Stromal cell of bone marrow (primary cell): ENCODE results near the gene HAGHL.
"Not testable (repeated sequence)": the region's sequence is repeated elsewhere in the genome, so short reads cannot be mapped to it uniquely, and the experiment has no call there.

ENCODE experiments used
- DNase-seq: peaks from one replicate; pipeline ENCODE4 v3.0.0-alpha.2; 2012; ENCODE audit warnings: low read depth

Gene HAGHL

GRCh38 chr16:734981-735881 is 8.3 kb downstream of the HAGHL start:
- no peak for DNase-seq

GRCh38 chr16:735982-736453 is 9.1 kb downstream of the HAGHL start:
- no peak for DNase-seq

- no peak for DNase-seq
These were observed 10.1 kb downstream of the HAGHL start for GRCh38 chr16:736936-737481.

- no peak for DNase-seq
These were observed 12.9 kb downstream of the HAGHL start for GRCh38 chr16:739560-740458.

- no peak for DNase-seq
These were observed 13.5 kb downstream of the HAGHL start for GRCh38 chr16:740459-740763.

DNA sequence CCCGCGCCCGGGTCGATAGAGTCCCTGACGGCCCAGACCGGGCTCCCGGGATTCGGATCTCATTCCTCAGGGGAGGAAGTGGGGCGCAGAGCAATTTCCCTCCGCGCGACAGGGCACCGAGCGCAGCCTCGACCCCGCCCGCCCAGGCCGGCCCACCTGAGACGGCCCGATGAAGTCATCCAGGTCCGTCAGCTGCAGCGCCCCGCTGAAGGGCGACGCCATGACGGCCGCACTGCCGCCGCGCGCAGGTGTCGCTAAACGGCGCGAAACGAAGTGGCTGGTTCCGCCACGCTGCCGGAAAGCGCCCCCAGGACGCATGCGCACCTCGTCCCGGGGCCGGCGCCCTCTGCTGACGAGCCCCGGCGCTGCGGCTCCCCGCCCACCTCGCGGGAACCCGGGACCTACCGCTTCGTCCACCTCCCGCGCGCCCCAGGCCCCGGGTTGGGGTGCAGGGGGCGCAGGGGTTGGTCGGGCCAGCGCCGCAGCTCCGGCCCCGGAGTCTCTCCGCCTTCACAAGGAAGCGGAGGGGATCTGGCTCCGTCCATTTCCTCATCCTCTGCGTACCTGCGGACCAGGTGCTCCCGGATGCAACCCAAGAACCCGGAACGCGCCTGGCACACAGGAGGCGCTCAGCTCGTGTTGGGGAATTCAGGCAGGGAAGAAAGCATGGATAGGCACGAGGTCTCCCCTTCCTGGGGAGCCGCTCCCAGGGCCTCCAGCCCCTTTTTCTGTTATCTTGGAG is 14.0 kb downstream of the HAGHL start, which contains the start of gene CIAO3:
Gene CIAO3, minus strand, starts transcription at position 234 of the 742 bp plus-strand sequence. Its CDS starts 12 bp downstream, at position 222.
- DNase-seq: peak; percentile 68

- no peak for DNase-seq
These were observed 15.2 kb downstream of the HAGHL start for GRCh38 chr16:741986-742629.

DNA sequence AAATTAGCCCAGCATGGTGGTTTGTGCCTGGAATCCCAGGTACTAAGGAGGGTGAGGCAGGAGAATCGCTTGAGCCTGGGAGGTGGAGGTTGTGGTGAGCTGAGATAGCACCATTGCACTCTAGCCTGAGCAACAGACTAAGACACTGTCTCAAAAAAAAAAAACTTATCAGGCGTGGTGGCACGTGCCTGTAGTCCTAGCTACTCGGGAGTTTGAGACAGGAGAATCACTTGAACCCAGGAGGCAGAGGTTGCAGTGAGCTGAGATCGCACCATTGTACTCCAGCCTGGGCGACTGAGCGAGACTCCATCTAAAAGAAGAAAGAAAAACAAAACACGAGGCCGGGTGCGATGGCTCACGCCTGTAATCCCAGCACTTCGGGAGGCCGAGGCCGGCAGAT is 16.0 kb downstream of the HAGHL start:
- DNase-seq: not testable (repeated sequence)

DNA sequence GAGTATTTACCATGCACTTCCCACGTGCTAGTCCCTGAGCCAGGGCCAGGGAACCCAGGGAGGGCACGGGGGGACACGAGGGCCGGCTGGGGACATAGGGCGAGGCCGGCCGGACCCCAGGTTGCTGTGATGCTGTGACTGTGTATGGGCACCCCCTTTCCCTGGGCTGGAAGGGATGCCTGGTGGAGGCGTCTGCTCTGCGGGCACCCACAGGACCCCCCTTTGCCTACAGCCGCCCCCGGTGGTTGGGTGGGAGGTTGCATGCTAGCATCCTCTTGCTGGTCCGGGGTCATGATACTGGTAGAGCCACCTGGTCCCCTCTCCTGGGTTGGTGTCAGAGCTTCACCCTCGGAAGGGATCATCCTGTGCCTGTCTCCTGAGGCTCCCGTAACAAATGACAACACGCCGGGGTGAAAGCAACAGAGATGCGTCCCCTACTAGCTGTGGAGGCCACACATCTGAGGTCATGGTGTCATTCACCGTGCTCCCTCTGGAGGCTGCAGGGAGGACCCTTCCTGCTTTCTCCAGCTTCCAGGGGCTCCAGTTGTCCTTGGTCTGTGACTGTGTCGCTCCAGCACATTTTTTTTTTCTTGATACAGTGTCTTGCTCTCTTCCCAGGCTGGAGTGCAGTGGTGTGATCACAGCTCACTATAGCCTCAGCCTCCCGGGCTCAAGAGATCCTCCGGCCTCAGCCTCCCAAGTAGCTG is 17.0 kb downstream of the HAGHL start:
- DNase-seq: no peak

- no peak for DNase-seq
These were observed 18.8 kb downstream of the HAGHL start for GRCh38 chr16:745739-746138.

DNA sequence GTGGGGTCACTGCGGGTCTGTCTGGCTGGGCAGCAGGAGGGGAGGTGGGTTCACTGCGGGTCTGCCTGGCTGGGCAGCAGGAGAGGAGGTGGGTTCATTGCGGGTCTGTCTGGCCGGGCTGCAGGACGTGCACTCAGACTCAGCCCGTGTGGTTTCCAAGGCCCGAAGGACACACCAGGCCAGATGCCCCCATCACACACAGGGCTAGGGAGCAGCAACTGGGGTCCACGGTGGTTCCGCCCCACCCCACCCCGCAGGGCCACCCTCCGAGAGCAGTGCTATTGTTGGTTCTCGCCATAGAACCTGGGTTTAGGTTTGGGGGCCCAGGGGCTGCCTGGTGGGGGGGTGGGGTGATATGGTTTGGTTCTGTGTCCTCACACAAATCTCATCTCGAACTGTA is 19.7 kb downstream of the HAGHL start:
- DNase-seq: no peak

- no peak for DNase-seq
These were observed 21.3 kb downstream of the HAGHL start for GRCh38 chr16:747978-748746.

DNA sequence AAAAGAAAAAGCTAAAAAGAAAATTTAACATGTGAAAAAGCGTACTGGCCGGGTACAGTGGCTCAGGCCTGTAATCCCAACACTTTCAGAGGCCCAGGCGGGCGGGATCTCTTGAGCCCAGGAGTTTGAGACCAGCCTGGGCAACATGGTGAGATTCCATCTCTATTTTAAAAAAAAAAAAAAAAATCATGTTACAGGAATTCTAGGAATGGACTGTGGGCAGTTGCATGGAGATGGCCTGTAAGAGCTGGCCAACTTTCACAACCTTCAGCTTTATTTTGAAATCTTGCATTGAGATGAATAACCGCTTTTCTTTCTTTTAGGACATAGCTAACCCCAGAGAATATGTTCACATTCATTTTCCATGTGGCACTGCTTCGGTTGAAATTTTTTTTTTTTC is 22.1 kb downstream of the HAGHL start:
- peak; percentile 72 for DNase-seq

- no peak for DNase-seq
These were observed 23.6 kb downstream of the HAGHL start for GRCh38 chr16:750485-750884.

DNA sequence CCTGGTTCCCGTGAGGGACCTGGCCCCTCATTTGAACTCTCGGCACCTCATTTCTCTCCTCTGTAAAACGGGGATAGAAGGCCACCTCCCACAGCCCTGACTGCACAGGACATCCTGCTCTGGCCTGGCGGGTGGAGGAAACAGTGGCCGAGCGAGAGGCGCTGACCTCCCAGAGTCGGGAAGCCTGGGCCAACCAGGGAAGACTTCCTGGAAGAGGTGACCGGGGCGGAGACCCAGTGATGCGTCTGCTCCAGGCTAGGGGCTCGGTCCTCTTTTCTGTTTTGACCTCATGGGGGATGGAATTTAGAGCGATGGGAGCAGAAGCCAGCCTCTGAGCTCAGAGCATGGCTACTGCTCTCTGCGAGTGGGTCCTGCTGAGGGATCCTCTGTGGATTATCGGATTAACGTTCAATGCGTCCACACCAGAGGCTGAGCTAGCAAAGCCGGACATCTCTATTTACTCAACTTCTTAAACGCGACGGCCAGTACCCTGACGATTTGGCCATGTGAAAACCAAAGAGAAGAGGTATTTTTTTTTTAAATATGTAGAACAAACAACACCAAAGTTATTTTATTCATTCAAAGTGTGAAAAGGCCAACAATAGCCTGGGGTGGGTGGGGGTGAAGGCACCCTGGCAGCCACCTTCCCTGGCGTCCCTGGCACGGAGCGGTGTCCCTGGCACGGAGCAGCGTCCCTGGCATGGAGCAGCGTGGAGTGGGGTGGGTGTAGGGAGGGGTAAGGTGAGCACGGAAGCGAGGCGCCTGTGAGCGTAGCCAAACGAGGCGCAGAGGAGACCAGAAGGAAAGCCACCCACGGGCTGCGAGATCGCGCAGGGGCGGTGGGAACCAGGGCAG is 24.5 kb downstream of the HAGHL start:
- no peak for DNase-seq

- DNase-seq: no peak
These were observed 25.1 kb downstream of the HAGHL start for GRCh38 chr16:752007-752312.

- DNase-seq: not testable (repeated sequence)
These were observed 27.3 kb downstream of the HAGHL start for GRCh38 chr16:754121-754607.

DNA sequence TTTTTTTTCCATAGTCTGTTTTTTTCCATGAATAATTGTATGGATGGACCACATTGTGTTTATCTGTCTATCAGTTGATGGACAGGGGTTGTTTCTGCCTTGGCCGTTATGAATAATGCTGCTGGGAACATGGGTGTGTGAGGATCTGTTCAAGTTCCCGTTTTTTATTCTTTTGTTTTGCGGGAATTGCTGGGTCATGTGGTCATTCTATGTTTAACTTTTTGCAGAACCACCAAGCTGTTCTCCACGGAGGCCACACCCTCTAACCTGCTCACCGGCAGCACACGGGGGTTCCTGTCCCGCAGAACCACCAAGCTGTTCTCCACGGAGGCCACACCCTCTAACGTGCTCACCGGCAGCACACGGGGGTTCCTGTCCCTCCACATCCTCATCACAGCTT is 27.8 kb downstream of the HAGHL start:
- no peak for DNase-seq

DNA sequence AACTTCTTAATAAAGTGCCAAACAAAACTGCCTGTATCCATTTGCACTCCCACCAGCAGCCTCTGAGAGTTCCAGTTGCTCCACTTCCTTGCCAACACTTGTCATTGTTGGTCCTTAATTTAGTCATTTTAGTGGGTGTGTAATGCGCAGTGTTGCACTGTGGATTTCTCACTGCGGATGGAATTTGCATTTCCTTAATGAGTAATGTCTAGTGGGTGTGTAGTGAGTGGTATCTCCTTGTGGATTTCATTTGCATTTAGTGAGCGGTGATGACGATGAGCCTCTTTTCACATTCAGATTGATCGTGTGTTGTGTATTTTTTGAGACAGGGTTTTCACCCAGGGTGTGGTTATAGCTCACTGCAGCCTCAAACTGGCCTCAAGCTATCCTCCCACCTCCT is 29.5 kb downstream of the HAGHL start:
- DNase-seq: no peak
